Lung microvascular endothelial cell (primary cell): ENCODE results near the gene CCDC171. TPM values are rescaled to one million over a fixed set of nuclear protein-coding genes. Genes with fewer than 3 reads are reported as not detected.
"Not testable (repeated sequence)": the region's sequence is repeated elsewhere in the genome, so short reads cannot be mapped to it uniquely, and the experiment has no call there.

Experiments used
- DNase-seq, 2 donors: peaks; one replicate each; pipeline versions ENCODE4 v3.0.0 to v3.0.0-alpha.2; 2010; ENCODE audit warnings: low read depth in 2 of 2
- total RNA-seq: library from RNA; depleted of rRNA; stranded (reverse); fragments of >200 nt; gene quantifications from 2 replicates; pipeline ENCODE4 v1.2.1, GENCODE V29; 2014

Gene CCDC171
- total RNA-seq, result 0.20 and 0.44 TPM in 2 replicates

DNA sequence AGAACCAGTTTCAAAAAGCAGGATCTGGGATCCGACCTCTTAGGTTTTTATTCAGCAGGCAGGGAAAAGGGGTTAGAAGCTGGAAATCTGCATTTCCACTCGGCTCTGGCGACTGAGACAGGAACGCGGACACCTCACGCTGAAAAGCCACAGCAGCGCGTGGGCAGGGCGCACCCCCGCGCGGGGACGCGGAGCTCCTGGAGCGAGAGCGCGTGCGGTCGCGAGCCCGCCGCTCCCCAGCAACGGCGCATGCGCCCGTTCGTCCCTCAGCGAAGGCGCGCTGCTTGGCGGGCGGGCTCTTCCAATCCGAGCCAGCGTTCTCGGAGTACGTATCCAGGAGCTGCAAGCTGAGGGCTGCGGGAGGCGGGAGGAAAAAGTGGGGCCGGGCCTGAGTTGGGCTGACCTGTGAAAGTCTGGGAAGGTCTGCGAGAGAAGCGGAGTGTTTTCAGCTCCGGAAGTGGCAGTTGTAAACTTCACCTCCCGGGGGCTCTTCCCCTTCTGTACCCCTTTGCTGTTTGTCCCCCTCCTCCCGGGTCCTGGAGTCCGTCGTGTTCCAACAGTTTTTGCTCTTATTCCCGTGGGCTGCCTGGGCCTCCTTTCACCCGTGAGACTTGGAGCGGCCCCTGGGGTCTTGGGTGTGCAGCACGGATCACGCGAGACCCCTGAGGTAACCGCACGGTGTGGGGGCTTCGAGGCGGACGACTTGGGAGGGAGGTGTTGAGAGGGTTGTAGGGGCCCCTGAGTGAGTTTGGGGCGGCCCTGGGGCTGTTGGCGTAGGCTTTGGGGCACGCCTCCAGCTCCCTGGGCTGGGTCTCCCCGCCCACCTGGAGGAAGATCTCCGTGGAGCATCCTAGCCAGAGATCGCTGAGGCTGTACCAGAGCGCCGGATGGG, at the start of gene CCDC171:
Gene CCDC171, plus strand, starts transcription at position 408 of the 892 bp plus-strand sequence. CDS start 11,046 bp downstream, outside the sequence.
- peak; percentile 93 to 95 for DNase-seq

DNA sequence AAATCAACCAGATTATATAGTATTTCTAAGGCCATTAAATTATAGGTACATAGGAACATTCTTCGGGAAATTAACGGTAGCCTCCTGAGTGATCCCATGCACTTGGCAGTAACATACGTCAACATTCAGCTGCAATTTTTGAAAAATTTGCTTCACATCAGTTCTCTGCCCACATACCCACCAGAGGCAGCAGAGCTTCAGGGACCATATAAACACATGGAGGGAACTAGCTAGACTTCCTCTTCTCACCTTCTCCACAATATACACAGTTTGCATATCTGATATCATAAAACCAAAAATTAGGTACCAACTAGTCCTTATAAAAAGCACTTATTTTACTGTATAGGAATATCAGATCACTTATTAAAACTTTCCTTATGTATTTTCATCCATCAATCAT, 46.9 kb upstream of the CCDC171 start:
- DNase-seq, result no peak

DNA sequence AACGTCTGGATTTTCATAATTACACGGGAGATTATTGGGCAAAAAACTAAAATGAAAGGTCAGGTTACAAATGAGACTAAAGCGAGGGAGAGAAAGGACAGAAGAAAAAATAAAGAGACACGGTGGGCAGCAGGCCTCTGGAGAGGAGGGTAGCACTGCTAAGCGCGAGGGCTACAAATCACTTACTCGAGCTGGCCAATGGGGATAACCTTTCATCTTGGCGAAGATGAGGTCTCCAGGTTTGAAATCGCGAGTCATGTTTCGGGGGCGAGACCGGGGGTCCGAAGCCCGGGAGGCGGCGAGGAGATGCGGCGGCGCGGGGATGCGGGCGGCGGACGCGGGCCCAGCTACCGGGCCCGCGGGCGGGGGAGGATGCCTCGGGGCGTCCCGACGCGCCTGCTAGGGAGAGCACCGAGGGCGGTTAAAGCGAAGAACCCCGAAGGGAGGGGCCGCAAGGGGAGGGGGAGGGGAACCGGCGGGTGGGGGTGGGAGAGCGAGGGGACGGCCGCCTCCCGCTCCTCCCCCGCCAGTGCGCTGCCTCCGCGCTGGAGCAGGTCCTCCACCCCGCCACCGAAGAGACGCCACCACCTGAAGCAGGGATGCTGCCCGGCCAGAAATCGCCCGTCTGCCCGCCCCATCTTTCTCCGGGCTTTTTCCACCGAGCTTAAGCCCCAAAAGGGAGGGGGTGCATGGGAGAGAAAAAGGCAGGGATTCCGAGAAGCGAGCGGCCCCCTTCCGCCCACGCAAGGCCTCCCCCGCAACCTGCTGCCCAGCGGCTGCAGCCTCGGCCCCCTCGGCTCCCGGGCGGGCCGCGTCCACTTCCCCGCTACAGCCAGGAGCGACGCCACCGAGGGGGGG, 42.7 kb upstream of the CCDC171 start:
- peak; percentile 29 to 32 for DNase-seq

DNA sequence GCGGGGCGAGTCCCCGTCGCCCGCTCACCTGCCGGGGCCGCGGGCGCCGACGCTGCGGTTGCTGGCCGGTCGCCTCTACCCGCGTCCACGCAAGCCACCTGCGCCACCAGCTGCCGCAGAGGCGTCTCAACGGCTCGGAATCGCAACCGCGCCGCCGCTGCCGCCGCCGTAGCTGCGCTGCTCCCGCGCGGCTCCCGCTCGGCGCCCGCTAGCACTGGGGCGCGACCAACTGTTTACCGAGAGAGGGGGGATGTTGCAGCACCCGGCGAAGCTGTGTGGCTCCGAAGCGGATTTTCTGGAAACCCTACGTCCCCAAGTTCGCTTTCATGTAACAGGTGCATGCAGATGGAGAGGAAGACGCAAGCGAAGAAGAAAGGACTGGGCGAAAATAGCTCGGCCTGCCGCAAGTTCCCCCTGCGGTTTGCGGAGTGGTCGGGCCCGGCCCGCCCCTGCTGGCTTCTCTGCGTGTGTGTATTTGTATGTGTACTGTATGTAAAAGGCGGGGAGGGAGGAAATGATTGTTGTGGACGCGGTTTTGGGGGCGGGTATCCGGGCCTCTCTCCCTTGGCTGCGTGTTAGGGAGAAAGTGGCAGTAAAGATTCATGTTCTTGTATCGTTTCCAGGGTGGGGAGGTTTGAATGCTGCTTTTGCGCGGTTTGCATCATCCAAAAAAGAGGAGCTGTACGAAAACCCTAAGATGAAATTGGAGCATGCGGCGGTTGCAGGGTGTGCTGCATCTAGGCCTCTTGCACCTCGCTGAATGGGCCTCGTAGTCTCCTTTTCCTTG, 41.9 kb upstream of the CCDC171 start, which contains the start of gene PSIP1:
Gene PSIP1, minus strand, starts transcription at position 182 of the 787 bp plus-strand sequence. CDS start 782 bp downstream, outside the sequence.
- DNase-seq, result peak; percentile 83 to 85

DNA sequence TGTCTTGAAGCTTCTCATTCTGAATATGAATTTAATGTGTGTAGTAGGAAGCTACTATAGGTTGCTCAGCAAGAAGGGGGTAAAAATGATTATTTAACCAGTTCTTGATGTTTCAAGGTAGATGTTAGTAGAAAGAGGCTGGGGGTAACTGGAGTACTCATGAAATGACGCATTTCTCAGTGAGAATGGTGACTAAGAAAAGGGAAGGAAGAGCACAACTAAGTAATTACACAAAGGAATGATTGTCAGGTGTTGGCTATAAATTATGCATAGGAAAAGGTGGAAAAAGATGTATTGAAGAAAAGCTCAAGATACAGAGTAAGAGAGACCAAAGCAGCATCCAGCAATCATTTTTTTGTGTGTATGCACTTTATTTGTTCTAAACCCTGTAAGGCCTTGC, 40.6 kb upstream of the CCDC171 start:
- no peak for DNase-seq

DNA sequence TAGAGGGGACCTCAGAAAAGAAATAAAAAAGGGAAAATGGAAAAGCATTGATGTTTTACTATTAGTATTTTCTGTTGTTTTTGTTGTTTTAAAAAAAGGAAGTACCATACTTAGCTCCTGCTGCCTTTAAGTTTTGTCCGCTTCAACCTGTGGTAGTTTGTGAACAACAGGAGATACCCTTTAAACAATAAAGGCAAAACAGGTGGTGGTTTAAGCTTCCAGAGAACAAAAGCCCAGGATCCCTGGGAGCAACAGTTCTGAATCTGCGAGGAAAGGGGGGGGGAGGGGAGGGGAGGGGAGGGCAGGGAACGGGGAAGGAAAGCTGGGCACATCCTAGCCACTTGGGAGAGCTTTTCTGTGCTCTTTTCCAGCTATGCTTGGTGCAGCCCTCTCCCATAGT, 40.0 kb upstream of the CCDC171 start:
- no peak for DNase-seq

DNA sequence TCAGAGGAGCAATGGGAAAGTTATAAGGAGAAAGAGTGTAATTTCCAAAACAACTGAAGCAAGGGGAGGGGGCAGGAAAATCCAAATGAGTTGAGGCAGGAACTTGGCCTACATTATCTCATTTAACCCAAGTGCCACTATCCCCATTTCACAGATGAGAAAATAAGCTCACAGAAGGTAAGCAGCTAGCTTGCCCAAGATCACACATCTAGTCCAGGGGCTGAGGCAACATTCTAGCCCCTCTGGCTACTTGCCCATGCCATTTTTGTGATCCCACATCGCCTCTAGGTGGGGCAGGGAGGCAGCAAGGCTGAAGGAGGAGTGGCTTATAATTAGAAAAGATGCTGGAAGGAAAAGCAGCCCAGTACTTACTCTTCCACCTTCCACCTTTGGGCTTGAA, 39.5 kb upstream of the CCDC171 start:
- DNase-seq, result no peak

DNA sequence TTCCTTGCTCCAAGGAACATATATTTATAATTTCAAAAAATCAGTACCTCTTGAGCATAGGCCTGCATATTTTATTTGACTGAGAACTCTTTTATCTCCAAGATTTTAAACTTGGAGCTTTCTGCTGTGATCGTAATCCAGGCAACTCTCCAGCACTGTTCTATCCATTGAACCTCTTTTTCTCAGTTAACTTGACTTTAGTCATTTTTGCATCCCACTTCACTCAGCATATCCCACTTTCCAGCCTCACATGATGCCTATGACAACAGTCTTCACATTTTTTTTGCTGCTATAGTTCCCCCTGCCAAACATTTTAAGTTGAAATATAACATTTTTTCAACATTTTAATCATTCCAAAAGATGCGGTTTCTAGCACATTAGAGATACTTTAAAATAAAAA, 33.0 kb upstream of the CCDC171 start:
- no peak for DNase-seq

DNA sequence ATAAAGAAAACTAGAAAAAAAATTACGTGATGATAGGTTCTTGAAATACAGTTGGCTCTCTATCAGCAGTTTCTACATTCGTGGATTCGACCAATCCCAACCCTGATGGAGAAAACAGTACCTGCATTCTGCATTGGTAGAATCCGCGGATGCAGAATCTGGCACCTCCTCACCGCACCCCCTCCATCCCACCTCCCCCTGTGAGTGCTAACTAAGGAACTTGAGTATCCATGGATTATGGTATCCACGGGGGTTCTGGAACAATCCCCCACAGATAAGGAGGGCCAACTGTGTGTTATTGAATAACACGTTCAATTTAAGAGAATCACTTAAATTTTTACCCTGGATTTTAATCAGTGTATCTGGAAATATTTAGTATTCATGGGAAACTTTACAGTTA, 31.6 kb upstream of the CCDC171 start:
- no peak for DNase-seq

DNA sequence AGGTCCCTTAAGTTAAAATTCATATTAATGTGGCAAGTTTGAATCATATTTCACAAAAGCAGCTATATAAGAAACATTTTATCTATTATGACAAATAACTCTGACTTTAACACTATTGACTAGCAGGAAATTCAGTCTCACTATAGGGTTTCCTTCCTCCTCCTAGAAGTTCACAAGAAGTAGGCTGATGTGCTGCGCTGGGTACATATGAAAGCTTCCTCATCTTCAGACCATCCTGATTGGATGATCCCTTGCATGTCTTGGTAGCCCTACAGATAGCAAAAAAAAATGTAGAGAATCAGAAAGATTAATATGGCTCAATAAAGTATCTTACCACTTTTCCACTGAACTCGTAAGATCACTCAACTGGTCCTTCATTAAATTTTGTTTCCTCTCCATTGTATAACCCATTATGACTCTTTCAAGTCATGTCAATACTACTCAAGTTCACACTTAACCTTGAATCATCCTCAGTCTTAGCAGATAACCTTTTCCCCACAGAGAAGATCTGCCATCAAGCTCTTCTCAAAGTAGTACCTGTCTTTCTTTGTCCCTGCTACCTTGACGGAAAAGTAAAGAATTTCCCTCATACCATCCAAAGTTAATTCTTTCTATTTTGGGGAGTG, 30.6 kb upstream of the CCDC171 start:
- DNase-seq, result no peak

DNA sequence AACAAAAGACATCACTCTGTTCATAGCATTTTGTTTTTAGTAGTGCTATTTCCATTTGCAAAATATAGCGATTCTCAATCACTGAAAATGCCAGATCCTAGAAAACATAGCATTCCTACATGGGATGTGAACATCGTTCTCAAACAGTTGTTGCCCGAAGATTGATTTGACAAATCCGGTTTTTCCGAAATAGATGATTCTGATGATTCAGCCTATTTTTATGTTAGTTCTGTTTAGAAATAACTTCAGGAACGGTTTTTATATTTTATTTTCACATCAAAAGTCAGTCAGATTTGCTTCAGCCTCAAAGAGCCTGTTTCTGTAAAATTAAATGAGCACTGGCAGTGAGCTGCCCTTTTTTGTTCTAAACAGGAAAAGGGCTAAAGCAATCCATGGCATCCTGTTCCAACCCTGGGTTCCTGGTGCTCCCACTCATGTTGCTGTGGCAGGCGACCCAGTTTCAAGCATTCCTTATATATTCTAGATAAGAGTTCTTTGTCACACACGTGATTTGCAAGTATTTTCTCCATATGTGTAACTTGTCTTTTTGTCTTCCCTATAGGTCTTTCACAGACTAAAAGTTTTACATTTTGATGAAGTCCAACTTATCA, 27.9 kb upstream of the CCDC171 start:
- peak; percentile 53 to 72 for DNase-seq

DNA sequence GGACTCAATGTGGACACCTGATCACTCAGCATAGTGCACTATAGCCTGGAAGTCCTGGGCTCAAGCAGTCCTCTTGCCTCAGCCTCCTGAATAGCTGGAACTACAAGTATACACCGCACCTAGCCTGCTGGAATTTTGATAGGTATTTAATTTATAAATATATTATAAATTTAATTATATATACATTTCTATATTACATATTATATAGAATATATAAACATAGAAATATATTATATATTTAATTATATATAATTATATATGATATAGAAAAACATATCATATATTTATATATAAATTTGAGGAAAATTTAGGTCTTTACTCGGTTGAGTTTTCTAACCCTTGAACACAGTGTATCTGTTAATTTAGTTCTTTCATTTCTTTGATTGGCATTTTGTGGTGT, 26.9 kb upstream of the CCDC171 start:
- no peak for DNase-seq

DNA sequence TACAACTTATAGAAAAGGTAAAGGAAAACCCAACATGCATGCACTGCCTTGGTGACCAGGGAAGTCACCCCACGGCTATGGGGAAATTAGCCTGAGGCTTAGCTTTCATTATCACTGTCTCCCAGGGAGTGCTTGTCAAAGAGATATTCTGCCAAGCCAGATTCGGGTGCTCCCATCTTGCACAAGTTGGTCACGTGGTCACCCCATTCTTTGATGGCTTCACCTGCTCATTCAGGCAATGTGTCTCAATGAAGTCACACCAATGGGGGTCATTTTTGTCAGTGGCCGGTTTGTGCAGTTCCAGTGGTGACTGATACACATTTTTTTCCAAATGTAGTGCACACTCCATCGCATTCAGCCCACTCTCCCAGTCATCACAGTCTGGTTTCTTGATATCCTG, 25.8 kb upstream of the CCDC171 start:
- DNase-seq, result not testable (repeated sequence)

DNA sequence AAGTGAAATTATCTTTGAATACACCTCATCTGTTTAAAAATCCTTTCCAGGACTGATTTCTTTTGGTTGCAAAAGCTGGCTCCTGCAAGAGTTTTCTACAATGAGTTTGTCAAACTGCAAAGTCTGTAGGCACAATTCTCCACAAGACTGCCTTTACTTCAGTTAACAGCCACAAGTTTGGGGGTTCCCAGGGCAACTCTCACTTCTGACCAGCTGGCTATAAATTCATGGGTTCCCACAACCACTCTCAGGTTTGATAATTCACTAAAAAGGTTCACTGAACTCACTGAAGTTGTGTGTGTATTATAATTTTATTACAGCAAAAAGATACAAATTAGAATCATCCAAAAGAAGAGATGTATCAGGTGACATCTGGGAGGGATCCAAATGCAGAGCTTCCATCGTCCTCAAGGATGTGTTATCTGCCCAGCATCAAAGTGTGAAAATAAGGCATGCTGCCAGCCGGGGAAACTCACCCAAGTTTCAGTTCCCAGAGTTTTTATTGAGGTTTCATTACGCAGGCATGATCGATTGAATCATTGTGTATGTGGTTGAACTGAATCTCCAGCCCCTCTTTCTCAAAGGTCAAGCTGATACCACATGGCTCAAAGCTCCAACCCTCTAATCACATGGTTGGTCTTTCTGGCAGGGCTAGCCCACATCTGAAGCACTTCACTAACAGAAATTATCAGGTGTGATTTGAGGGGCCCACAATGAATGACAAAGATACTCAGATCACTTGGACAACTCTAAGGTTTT, 23.1 kb upstream of the CCDC171 start:
- DNase-seq, result no peak

DNA sequence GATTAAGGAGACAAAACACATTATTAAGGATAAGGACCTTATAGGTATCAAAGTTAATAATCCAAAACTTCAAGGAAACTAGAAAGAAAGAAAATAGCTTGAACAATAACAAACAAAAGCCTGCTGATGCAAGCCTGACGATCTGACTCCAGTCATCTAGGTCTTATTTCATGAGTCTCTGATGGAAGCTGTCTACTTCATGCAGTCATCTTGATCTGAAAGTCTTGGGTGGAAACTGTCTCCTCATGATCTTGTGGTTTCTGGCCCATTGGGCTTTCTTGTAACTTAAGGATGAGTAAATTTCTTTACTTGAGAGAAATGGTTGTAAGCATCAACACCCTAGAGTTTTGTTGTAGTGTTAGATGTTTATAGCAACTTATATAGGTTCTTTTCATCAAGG, 21.5 kb upstream of the CCDC171 start:
- DNase-seq, result no peak

DNA sequence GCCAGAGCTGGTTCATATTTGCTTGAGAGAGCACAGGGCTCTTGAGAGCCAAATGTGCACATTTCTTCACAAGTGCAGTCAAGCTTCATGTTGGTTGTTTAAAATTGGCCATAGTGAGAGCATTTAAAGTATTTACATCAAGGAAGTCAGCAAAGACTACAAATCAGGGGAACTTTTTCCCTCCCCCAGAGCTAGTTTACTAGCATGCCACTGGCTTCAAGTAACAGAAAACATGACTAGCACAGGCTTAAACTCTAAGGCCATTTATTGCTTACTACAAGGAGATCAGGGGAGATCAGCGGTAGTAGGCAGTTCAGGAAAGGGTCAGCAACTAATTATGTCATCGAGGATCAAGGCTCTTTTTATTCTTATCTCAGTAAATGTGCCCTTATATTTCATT, 11.0 kb upstream of the CCDC171 start:
- no peak for DNase-seq

DNA sequence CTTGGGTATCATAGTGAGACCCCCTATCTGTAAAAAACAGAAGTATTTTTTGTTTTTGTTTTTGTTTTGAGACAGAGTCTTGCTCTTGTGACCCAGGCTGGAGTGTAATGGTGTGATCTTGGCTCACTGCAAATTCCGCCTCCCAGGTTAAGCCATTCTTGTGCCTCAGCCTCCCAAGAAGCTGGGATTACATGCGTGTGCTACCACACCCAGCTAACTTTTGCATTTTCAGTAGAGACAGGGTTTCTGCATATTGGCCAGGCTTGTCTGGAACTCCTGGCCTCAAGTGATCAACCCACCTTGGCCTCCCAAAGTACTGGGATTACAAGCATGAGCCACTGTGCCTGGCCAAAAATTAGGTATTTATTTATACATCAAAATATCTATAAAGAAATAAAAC, 10.2 kb upstream of the CCDC171 start:
- DNase-seq, result no peak

DNA sequence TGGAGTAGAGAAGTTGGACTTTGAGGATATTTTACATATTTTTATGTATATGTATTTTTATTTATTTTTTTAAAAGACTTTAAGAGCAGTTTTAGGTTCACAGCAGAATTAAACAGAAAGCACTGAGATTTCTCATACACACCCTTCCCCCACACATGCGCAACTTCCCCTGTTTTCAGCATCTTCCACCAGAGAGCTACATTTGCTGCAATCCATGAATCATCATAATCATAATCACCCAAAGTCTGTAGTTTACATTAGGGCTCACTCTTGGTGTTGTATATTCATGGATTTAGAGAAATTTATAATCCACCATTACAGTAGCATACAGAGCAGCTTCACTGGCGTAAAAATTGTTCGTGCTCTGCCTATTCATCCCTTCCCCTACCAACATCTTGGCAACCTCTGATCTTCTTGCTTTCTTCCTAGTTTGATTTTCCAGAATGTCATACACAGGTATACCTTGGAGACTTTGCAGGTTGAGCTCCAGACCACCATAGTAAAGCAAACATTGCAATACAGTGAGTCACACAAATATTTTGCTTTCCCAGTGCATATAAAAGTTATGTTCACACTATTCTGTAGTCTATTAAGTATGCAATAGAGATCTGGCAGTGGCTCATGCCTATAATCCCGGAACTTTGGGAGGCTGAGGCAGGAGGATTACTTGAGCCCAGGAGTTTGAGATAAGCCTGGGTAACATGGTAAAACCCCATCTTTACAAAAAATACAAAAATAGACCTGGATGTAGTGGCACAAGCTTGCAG, 9.6 kb upstream of the CCDC171 start:
- DNase-seq, result no peak

DNA sequence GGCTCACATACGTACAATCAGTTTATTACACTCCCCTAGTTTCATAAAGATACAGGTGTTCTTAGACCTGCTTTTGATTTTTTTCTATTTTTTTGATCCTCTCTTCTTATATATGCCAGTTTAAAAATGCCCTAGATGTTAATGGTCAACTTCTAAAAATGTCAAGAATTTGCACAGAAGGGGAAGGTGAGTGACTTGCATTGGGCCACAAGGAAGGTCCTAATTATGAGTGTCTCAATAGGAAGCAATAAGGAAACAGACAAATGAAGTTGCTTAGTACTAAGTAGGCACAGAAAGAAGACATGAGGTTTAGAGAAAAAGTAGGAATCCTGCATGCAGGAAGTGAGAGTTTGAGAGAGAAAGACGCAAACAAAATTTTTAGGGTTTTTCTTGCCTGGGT, 3.2 kb upstream of the CCDC171 start:
- DNase-seq, result no peak
